Esophagus (tissue), 2 donors: ENCODE measurements around the gene TMEM271. TPM values are rescaled to one million over a fixed set of nuclear protein-coding genes. Genes with fewer than 3 reads are reported as not detected.

Experiments used
- H3K27ac ChIP-seq, 2 donors: one replicate each; pipeline ENCODE4 v1.5.1; 2013; ENCODE audit warnings: low read depth in 2 of 2, mild to moderate bottlenecking in 2 of 2, inconsistent platforms in 1 of 2, low read length in 1 of 2, moderate library complexity in 1 of 2
- H3K27me3 ChIP-seq, 2 donors: one replicate each; pipeline ENCODE4 v1.6.1; 2013; ENCODE audit warnings: low read length in 2 of 2, control low read depth in 1 of 2, mild to moderate bottlenecking in 1 of 2; ENCODE audit not compliant: insufficient read depth in 2 of 2, control insufficient read depth in 1 of 2
- H3K36me3 ChIP-seq, 2 donors: one replicate each; pipeline ENCODE4 v1.6.1; 2013; ENCODE audit warnings: low read length in 1 of 2; ENCODE audit not compliant: control insufficient read depth in 2 of 2, insufficient read depth in 2 of 2
- H3K4me1 ChIP-seq, 2 donors: one replicate each; pipeline ENCODE4 v1.6.1; 2013; ENCODE audit warnings: low read length in 1 of 2; ENCODE audit not compliant: control insufficient read depth in 2 of 2, insufficient read depth in 2 of 2
- H3K4me3 ChIP-seq, 2 donors: one replicate each; pipeline ENCODE4 v1.5.1; 2013; ENCODE audit warnings: low read length in 2 of 2, mild to moderate bottlenecking in 2 of 2, low read depth in 1 of 2, moderate library complexity in 1 of 2
- H3K9me3 ChIP-seq, 2 donors: one replicate each; pipeline ENCODE4 v1.6.1; 2013; ENCODE audit warnings: mild to moderate bottlenecking in 2 of 2, low read depth in 1 of 2, low read length in 1 of 2, moderate library complexity in 1 of 2; ENCODE audit not compliant: control insufficient read depth in 2 of 2, insufficient read depth in 1 of 2
- WGBS, 2 donors: extraction: QIAGEN DNeasy Blood & Tissue Kit; methylation state at CpG; one replicate each; pipeline ENCODE4 v1.1.7; 2013; 5-methylcytosine and 5-hydroxymethylcytosine counted together
- polyA plus RNA-seq, 2 donors: library from polyadenylated mRNA; stranded (reverse); fragments of 200-250 nt; gene quantifications; one replicate each; pipeline ENCODE4 v1.2.3, GENCODE V29; 2013
- donor health status: healthy with polysubstance abuse.
- donor health status: Bipolar disorder and iron deficiency.

Gene TMEM271
- polyA plus RNA-seq, 2 donors, result 0.08 TPM

DNA sequence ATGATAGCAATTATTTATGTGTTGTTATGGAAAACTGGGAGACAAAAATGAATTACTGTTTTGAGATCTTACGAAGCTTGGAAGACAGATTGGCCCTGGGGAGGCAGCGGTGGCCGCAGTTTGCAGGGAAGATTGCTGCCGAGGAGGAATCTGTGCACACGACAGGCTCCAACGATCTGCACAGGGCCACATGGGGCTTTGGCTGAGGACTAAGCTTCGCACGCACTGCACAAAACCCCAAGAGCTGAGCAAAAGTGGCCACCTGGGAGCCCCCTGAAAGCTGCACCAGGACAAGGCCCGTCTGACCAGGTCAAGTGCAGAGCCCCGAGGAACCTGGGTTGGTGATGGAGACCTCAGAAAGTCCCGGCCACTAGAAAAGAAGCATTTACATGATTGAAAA, 44.1 kb upstream of the TMEM271 start:
- WGBS, 2 donors, result 83 to 85% methylated on average over 11 of the region's 11 CpGs
- no peaks in the 10 kb centered on the region for H3K36me3 ChIP-seq
- no peak overlapping the region for H3K4me3 ChIP-seq
- no peak overlapping the region for H3K27ac ChIP-seq
- H3K27me3 ChIP-seq, result no peaks in the 10 kb centered on the region
- H3K4me1 ChIP-seq, result no peaks in the 10 kb centered on the region
- no peaks in the 10 kb centered on the region for H3K9me3 ChIP-seq

DNA sequence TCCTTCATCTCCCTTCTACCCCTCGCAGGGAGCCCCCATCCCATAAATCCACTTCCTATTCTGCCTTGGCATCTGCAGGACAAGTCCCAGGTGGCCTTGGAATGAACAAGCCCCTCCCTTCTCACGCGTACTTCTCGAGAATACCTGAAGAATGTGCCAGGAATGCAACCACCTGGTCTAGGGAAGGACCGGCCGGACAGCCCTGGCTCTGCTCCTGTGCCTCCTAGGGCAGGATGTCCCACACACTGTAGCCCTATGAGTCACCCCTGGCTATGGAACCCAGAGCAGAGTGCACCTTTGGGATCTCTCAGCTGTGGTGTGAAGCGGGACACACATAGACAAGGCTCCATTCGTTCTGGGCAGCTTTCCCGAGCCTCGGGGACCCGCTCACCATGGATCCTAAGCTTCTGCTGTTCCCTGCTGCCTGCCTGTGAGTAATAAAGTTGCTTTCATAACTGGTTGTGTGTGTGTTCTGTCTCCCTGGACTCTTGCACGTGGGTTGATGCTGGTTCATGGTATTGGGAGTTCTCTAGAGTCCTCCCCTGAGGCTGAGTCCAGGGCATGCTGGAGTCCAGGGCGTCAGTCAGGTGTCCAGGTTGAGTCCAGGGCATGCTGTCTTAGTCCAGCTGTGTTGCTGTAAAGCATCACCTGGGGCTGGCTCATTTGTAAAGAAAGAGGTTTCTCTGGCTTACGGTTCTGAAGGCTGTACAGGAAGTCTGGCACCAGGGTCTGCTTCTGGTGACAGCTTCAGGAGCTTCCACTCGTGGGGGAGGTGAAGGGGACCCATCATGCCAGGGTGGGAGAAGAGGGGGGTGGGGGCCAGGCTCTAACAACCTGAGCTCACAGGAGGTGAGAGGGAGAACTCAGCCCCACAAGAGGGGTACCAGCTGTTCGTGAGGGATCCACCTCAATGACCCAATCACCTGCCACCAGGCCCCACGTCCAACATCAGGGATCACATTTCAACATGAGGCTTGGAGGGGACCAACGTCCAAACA, 41.8 kb upstream of the TMEM271 start:
- H3K36me3 ChIP-seq, result no peaks in the 10 kb centered on the region
- no peaks in the 10 kb centered on the region for H3K4me1 ChIP-seq
- no peak overlapping the region for H3K4me3 ChIP-seq
- no peak overlapping the region for H3K27ac ChIP-seq
- WGBS, 2 donors, result 56 to 59% methylated on average over 18 of the region's 18 CpGs
- no peaks in the 10 kb centered on the region for H3K9me3 ChIP-seq
- no peaks in the 10 kb centered on the region for H3K27me3 ChIP-seq

GRCh38 chr4:616911-617643, 41.0 kb upstream of the TMEM271 start:
- no peaks in the 10 kb centered on the region for H3K27me3 ChIP-seq
- 90 to 93% methylated on average over 22 to 27 of the region's 27 CpGs for WGBS, 2 donors
- H3K27ac ChIP-seq, result no peak overlapping the region

GRCh38 chr4:616091-616490, 40.0 kb upstream of the TMEM271 start:
- WGBS, 2 donors, result 62 to 66% methylated on average over 1 of the region's 1 CpG
- Histone ChIP-seq H3K27ac (no peak overlapping the region), H3K36me3 (no peaks in the 10 kb centered on the region), H3K27me3 (no peaks in the 10 kb centered on the region), H3K4me1 (peaks cover under 1% of the 10 kb centered on the region in 2 donors), H3K4me3 (no peak overlapping the region), H3K9me3 (no peaks in the 10 kb centered on the region)

More at GRCh38 chr4:616911-617643, 41.0 kb upstream of the TMEM271 start:
- Histone ChIP-seq H3K4me1 (no peaks in the 10 kb centered on the region), H3K4me3 (no peak overlapping the region), H3K36me3 (no peaks in the 10 kb centered on the region), H3K9me3 (no peaks in the 10 kb centered on the region)

DNA sequence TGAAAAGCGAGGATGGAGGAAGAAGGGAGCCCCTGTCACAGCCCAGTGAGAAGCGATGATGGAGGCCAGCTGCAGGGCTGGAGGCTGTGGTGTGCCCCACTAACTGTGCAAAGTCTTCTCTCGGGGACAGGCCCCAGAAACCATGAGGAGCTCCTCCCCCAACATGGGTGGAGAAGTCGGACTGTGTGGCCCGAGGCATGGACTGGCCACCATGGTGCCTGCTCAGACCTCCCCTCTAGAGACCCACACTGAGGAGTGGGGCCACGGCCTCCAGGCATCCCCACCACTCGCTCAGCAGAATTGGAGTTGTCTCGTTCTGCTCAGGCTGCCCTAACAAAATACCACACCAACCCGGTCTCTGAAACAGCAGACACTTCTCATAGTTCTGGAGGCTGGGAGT, 37.0 kb upstream of the TMEM271 start:
- Histone ChIP-seq H3K4me1 (peaks cover 6 to 9% of the 10 kb centered on the region in 2 donors), H3K4me3 (no peak overlapping the region), H3K27ac (no peak overlapping the region), H3K36me3 (no peaks in the 10 kb centered on the region), H3K27me3 (no peaks in the 10 kb centered on the region), H3K9me3 (no peaks in the 10 kb centered on the region)
- WGBS, 2 donors, result 86 to 87% methylated on average over 9 of the region's 9 CpGs

- H3K27ac ChIP-seq, result no peak overlapping the region
- no peaks in the 10 kb centered on the region for H3K27me3 ChIP-seq
- 81 to 85% methylated on average over 7 of the region's 7 CpGs for WGBS, 2 donors
- H3K9me3 ChIP-seq, result no peaks in the 10 kb centered on the region
- no peak overlapping the region for H3K4me3 ChIP-seq
- H3K36me3 ChIP-seq, result no peaks in the 10 kb centered on the region
- peaks cover 6 to 9% of the 10 kb centered on the region in 2 donors for H3K4me1 ChIP-seq
Measured at GRCh38 chr4:612749-613125, 36.6 kb upstream of the TMEM271 start.

DNA sequence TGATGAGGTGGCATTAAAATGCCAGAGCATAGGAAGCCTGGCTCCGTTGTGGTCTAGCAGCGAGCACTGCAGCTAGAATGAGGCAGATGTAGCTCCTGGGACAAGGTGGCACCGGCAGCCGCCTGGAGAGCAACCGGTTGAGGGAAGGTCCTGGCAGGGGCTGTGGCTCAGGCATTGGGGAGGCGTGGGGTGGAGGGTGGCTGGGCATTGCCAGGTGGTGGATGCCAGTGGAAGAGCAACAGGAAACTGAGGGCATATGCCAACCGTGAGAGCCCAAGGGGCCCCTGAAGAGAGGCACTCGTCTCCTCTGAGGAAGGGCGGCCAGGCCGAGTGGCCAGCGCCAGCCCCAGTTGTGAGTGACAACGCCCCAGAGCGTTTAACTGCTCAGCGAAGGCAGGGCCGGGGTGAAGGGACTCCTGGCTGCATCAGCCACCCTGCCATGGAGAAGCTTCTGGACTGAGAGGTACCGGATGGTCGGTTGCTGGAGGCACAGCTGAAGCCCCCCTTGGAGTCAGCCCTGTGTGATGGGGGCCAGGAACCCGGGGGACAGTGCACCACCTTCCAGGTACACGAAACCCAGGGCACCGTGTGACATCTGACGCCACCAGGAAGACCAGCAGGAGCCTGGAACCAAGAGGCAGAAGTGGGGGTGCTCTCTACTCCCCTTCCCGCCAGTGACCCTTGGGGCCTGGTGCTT, 36.1 kb upstream of the TMEM271 start:
- H3K36me3 ChIP-seq, result no peaks in the 10 kb centered on the region
- no peaks in the 10 kb centered on the region for H3K9me3 ChIP-seq
- H3K4me1 ChIP-seq, result peaks cover 6 to 9% of the 10 kb centered on the region in 2 donors
- H3K4me3 ChIP-seq, result no peak overlapping the region
- H3K27ac ChIP-seq, result no peak overlapping the region
- H3K27me3 ChIP-seq, result no peaks in the 10 kb centered on the region
- 80% methylated on average over 22 of the region's 22 CpGs for WGBS, 2 donors

- Histone ChIP-seq H3K27me3 (no peaks in the 10 kb centered on the region), H3K27ac (peak overlapping the region in 1 of 2 donors; percentile 6), H3K9me3 (no peaks in the 10 kb centered on the region), H3K4me1 (peaks cover 6 to 9% of the 10 kb centered on the region in 2 donors), H3K36me3 (no peaks in the 10 kb centered on the region), H3K4me3 (no peak overlapping the region)
- 35 to 45% methylated on average over 10 of the region's 10 CpGs for WGBS, 2 donors
Measured at GRCh38 chr4:610411-611261, 34.5 kb upstream of the TMEM271 start.
